Measurements from ENCODE around the gene SLC66A3. TPM values are rescaled to one million over a fixed set of nuclear protein-coding genes. Genes with fewer than 3 reads are reported as not detected.

Gene SLC66A3
- total RNA-seq, 1 experiment from 2014 or later = 13.3 TPM

- Histone ChIP-seq H3K23me2 (ENCODE audit: insufficient read length, low read depth, low read length, poor library complexity, severe bottlenecking) (no peaks in the 10 kb centered on the region), H2BK12ac (ENCODE audit: insufficient read length, low read depth, low read length) (no peak overlapping the region)
- no peak for DNase-seq
These were observed 34.0 kb upstream of the SLC66A3 start for GRCh38 chr2:11121099-11121822.

More at GRCh38 chr2:11121099-11121822, 34.0 kb upstream of the SLC66A3 start:
- Mint-ChIP-seq H3K4me3 (no peak overlapping the region), H3K9me3 (no peaks in the 10 kb centered on the region), H3K36me3 (ENCODE audit: insufficient read depth in 1 of 3, low read depth in 3 of 3) (no peaks in the 10 kb centered on the region; a peak in 2 of 7 replicates), H3K4me1 (peaks cover 14 to 17% of the 10 kb centered on the region in 2 experiments), H3K27me3 (ENCODE audit: low read depth) (peaks cover 7% of the 10 kb centered on the region), H3K27ac (no peak overlapping the region)
- H4K91ac ChIP-seq (ENCODE audit: insufficient read length, low read depth, low read length) = no peak overlapping the region
- no peaks in the 10 kb centered on the region for H3K27me3 ChIP-seq (ENCODE audit: insufficient read depth, low read length)
- H4K20me1 ChIP-seq (ENCODE audit: control insufficient read depth, insufficient read depth, insufficient read length) = no peaks in the 10 kb centered on the region
- H4K5ac ChIP-seq (ENCODE audit: insufficient read length, low read depth, low read length) = no peak overlapping the region
- no peak overlapping the region for H3K56ac ChIP-seq (ENCODE audit: insufficient read length, low read depth, low read length)
- no peak overlapping the region for H3K23ac ChIP-seq (ENCODE audit: insufficient read length, low read depth, low read length)
- H2BK15ac ChIP-seq (ENCODE audit: low read depth, low read length) = no peak overlapping the region
- H2BK5ac ChIP-seq (ENCODE audit: insufficient read length, low read length) = no peak overlapping the region
- H3K27ac ChIP-seq (ENCODE audit: insufficient read length, low read depth, low read length) = no peak overlapping the region
- no peaks in the 10 kb centered on the region for H3K79me2 ChIP-seq (ENCODE audit: insufficient read depth, low read length)
- no peak overlapping the region for H2BK120ac ChIP-seq (ENCODE audit: low read depth, low read length, poor library complexity, severe bottlenecking)
- H3T11ph ChIP-seq (ENCODE audit: low read length) = no peak overlapping the region
- no peak for TF ChIP-seq CTCF (conservative IDR thresholded peaks at IDR 0.05)
- no peak overlapping the region for H3K4ac ChIP-seq (ENCODE audit: low read depth, low read length)
- no peaks in the 10 kb centered on the region; the same call in 1 of the 2 replicates for H3K4me1 ChIP-seq (ENCODE audit: insufficient read depth, low read length)
- H3K4me2 ChIP-seq (ENCODE audit: insufficient read depth, insufficient read length, low read length) = no peak overlapping the region
- H2BK20ac ChIP-seq (ENCODE audit: low read depth, low read length, poor library complexity, severe bottlenecking) = no peak overlapping the region
- no peak overlapping the region for H3K9ac ChIP-seq (ENCODE audit: extremely low read depth, insufficient read length, low read length)
- WGBS (ENCODE audit: extremely low coverage, insufficient read length, low lambda C conversion rate) = no CpG with 5 or more reads among the region's 8 CpGs
- no peaks in the 10 kb centered on the region for H3K9me3 ChIP-seq (ENCODE audit: control insufficient read depth, low read depth, low read length)
- H3K14ac ChIP-seq (ENCODE audit: insufficient read depth, low read length) = no peak overlapping the region; the same call in 1 of the 2 replicates
- no peak overlapping the region for H4K8ac ChIP-seq (replicated peaks; ENCODE audit: insufficient read length, low read depth, low read length)
- no peaks in the 10 kb centered on the region for H3K79me1 ChIP-seq (ENCODE audit: insufficient read depth, low read depth, low read length, poor library complexity, severe bottlenecking)
- H3K18ac ChIP-seq (ENCODE audit: insufficient read length, low read depth, low read length) = no peak overlapping the region
- no peak overlapping the region for H2AFZ ChIP-seq (ENCODE audit: low read length)
- H2AK5ac ChIP-seq (ENCODE audit: insufficient read length, low read length) = no peak overlapping the region
